K562 (cell line): ENCODE data around the gene ZNF83.

Experiments
- EZH2 ChIP-seq: IDR thresholded peaks from 2 replicates; pipeline ENCODE4 v1.6.1; 2012; ENCODE audit warnings: low read depth, mild to moderate bottlenecking, inconsistent platforms, low read length, borderline replicate concordance
- JUND ChIP-seq, 2 experiments: IDR thresholded peaks; 2 replicates in 1 of 2; 3 replicates in 1 of 2; pipeline ENCODE4 v1.6.1; 2011; ENCODE audit warnings: borderline replicate concordance in 2 of 2, low read depth in 2 of 2, low read length in 2 of 2, improper control_type of control experiment in 1 of 2, missing biosample characterization in 1 of 2, missing genetic modification characterization in 1 of 2, missing genetic modification reagents in 1 of 2
- L3MBTL2 ChIP-seq: fragments of 450-650 bp; IDR thresholded peaks from 2 replicates; pipeline ENCODE4 v1.6.1; 2016; ENCODE audit warnings: mild to moderate bottlenecking, moderate library complexity
- MYNN ChIP-seq, 2 experiments: sonication (generic); formaldehyde crosslinking in 1 of 2; IDR thresholded peaks; 2 replicates each; pipeline versions ENCODE4 v1.5.0 to v1.6.1; 2016 to 2020; ENCODE audit warnings: antibody characterized with exemption in 1 of 2, missing genetic modification reagents in 1 of 2
- NCOA1 ChIP-seq: fragments of 450-650 bp; IDR thresholded peaks from 2 replicates; pipeline ENCODE4 v1.6.1; 2016; ENCODE audit warnings: low read depth
- SREBF2 ChIP-seq: sonication (generic); formaldehyde crosslinking; IDR thresholded peaks from 2 replicates; pipeline ENCODE4 v1.4.0; 2020; ENCODE audit warnings: mild to moderate bottlenecking, missing genetic modification reagents
- YY1 ChIP-seq, 3 experiments: IDR thresholded peaks; 2 replicates each; pipeline ENCODE4 v1.6.1; 2011; ENCODE audit warnings: low read length in 2 of 3, mild to moderate bottlenecking in 2 of 3, moderate library complexity in 2 of 3, borderline replicate concordance in 1 of 3, control low read depth in 1 of 3, low read depth in 1 of 3; ENCODE audit not compliant: insufficient read depth in 3 of 3, insufficient replicate concordance in 2 of 3, control insufficient read depth in 1 of 3, insufficient read length in 1 of 3; ENCODE audit errors: extremely low read depth in 1 of 3
- TF ChIP-seq, protein P1 (sequence below): sonication (generic); formaldehyde crosslinking; IDR thresholded peaks from 2 replicates; pipeline ENCODE4 v1.5.0; 2020; ENCODE audit warnings: missing genetic modification reagents
- TF ChIP-seq, protein P2 (sequence below): fragments of 450-650 bp; IDR thresholded peaks from 2 replicates; pipeline ENCODE4 v1.6.1; 2017; ENCODE audit warnings: antibody characterized with exemption, mild to moderate bottlenecking
- TF ChIP-seq, protein P3 (sequence below): sonication (generic); formaldehyde crosslinking; IDR thresholded peaks from 2 replicates; pipeline ENCODE4 v1.8.1; 2023; ENCODE audit warnings: mild to moderate bottlenecking, missing genetic modification reagents
- TF ChIP-seq, protein P4 (sequence below): IDR thresholded peaks from 3 replicates; pipeline ENCODE4 v1.6.1; 2011; ENCODE audit warnings: borderline replicate concordance, mild to moderate bottlenecking; ENCODE audit not compliant: insufficient read length, insufficient read depth
- TF ChIP-seq, protein P5 (sequence below): fragments of 450-650 bp; IDR thresholded peaks from 2 replicates; pipeline ENCODE4 v1.6.1; 2016; ENCODE audit warnings: low read depth

DNA sequence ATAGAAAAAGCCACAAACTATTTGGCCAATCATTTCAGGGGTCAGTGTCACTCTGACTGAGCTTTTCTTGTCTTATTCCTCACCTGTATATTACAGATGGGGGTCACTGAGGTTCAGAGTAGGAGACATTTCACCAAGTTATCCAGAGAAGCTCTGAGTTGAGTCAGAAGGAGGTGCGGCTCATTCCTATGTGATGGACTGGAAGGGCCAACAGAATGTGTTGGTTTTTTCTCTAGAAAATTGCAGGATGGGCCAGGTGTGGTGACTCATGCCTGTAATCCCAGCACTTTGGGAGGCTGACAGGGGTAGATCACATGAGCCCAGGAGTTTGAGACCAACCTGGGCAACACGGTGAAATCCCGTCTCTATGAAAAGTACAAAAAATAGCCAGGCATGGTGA, 24.5 kb upstream of the ZNF83 start:
- TF ChIP-seq JUND (IDR thresholded peaks at IDR 0.05; ENCODE audit: borderline replicate concordance, low read depth, low read length) (no peak), JUND (tag; IDR thresholded peaks at IDR 0.05; ENCODE audit: borderline replicate concordance, low read depth, low read length) (no peak), MYNN (IDR thresholded peaks at IDR 0.05) (no peak), MYNN (CRISPR knock-in tag; IDR thresholded peaks at IDR 0.05) (no peak), YY1 (IDR thresholded peaks at IDR 0.05; ENCODE audit: borderline replicate concordance in 1 of 3, control insufficient read depth in 1 of 3, extremely low read depth in 1 of 3, insufficient read depth in 3 of 3, insufficient read length in 1 of 3, insufficient replicate concordance in 2 of 3, low read depth in 1 of 3, low read length in 2 of 3) (no peak), L3MBTL2 (no peak), EZH2 (no peak), NCOA1 (no peak), SREBF2 (CRISPR knock-in tag) (no peak)
- TF ChIP-seq, protein P1, sequence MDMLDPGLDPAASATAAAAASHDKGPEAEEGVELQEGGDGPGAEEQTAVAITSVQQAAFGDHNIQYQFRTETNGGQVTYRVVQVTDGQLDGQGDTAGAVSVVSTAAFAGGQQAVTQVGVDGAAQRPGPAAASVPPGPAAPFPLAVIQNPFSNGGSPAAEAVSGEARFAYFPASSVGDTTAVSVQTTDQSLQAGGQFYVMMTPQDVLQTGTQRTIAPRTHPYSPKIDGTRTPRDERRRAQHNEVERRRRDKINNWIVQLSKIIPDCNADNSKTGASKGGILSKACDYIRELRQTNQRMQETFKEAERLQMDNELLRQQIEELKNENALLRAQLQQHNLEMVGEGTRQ (CRISPR knock-in tag): no peak
- TF ChIP-seq, protein P2, sequence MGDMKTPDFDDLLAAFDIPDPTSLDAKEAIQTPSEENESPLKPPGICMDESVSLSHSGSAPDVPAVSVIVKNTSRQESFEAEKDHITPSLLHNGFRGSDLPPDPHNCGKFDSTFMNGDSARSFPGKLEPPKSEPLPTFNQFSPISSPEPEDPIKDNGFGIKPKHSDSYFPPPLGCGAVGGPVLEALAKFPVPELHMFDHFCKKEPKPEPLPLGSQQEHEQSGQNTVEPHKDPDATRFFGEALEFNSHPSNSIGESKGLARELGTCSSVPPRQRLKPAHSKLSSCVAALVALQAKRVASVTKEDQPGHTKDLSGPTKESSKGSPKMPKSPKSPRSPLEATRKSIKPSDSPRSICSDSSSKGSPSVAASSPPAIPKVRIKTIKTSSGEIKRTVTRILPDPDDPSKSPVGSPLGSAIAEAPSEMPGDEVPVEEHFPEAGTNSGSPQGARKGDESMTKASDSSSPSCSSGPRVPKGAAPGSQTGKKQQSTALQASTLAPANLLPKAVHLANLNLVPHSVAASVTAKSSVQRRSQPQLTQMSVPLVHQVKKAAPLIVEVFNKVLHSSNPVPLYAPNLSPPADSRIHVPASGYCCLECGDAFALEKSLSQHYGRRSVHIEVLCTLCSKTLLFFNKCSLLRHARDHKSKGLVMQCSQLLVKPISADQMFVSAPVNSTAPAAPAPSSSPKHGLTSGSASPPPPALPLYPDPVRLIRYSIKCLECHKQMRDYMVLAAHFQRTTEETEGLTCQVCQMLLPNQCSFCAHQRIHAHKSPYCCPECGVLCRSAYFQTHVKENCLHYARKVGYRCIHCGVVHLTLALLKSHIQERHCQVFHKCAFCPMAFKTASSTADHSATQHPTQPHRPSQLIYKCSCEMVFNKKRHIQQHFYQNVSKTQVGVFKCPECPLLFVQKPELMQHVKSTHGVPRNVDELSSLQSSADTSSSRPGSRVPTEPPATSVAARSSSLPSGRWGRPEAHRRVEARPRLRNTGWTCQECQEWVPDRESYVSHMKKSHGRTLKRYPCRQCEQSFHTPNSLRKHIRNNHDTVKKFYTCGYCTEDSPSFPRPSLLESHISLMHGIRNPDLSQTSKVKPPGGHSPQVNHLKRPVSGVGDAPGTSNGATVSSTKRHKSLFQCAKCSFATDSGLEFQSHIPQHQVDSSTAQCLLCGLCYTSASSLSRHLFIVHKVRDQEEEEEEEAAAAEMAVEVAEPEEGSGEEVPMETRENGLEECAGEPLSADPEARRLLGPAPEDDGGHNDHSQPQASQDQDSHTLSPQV: no peak
- TF ChIP-seq, protein P3, sequence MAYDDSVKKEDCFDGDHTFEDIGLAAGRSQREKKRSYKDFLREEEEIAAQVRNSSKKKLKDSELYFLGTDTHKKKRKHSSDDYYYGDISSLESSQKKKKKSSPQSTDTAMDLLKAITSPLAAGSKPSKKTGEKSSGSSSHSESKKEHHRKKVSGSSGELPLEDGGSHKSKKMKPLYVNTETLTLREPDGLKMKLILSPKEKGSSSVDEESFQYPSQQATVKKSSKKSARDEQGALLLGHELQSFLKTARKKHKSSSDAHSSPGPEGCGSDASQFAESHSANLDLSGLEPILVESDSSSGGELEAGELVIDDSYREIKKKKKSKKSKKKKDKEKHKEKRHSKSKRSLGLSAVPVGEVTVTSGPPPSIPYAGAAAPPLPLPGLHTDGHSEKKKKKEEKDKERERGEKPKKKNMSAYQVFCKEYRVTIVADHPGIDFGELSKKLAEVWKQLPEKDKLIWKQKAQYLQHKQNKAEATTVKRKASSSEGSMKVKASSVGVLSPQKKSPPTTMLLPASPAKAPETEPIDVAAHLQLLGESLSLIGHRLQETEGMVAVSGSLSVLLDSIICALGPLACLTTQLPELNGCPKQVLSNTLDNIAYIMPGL (CRISPR knock-in tag): no peak
- TF ChIP-seq, protein P4, sequence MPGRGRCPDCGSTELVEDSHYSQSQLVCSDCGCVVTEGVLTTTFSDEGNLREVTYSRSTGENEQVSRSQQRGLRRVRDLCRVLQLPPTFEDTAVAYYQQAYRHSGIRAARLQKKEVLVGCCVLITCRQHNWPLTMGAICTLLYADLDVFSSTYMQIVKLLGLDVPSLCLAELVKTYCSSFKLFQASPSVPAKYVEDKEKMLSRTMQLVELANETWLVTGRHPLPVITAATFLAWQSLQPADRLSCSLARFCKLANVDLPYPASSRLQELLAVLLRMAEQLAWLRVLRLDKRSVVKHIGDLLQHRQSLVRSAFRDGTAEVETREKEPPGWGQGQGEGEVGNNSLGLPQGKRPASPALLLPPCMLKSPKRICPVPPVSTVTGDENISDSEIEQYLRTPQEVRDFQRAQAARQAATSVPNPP: no peak
- TF ChIP-seq, protein P5, sequence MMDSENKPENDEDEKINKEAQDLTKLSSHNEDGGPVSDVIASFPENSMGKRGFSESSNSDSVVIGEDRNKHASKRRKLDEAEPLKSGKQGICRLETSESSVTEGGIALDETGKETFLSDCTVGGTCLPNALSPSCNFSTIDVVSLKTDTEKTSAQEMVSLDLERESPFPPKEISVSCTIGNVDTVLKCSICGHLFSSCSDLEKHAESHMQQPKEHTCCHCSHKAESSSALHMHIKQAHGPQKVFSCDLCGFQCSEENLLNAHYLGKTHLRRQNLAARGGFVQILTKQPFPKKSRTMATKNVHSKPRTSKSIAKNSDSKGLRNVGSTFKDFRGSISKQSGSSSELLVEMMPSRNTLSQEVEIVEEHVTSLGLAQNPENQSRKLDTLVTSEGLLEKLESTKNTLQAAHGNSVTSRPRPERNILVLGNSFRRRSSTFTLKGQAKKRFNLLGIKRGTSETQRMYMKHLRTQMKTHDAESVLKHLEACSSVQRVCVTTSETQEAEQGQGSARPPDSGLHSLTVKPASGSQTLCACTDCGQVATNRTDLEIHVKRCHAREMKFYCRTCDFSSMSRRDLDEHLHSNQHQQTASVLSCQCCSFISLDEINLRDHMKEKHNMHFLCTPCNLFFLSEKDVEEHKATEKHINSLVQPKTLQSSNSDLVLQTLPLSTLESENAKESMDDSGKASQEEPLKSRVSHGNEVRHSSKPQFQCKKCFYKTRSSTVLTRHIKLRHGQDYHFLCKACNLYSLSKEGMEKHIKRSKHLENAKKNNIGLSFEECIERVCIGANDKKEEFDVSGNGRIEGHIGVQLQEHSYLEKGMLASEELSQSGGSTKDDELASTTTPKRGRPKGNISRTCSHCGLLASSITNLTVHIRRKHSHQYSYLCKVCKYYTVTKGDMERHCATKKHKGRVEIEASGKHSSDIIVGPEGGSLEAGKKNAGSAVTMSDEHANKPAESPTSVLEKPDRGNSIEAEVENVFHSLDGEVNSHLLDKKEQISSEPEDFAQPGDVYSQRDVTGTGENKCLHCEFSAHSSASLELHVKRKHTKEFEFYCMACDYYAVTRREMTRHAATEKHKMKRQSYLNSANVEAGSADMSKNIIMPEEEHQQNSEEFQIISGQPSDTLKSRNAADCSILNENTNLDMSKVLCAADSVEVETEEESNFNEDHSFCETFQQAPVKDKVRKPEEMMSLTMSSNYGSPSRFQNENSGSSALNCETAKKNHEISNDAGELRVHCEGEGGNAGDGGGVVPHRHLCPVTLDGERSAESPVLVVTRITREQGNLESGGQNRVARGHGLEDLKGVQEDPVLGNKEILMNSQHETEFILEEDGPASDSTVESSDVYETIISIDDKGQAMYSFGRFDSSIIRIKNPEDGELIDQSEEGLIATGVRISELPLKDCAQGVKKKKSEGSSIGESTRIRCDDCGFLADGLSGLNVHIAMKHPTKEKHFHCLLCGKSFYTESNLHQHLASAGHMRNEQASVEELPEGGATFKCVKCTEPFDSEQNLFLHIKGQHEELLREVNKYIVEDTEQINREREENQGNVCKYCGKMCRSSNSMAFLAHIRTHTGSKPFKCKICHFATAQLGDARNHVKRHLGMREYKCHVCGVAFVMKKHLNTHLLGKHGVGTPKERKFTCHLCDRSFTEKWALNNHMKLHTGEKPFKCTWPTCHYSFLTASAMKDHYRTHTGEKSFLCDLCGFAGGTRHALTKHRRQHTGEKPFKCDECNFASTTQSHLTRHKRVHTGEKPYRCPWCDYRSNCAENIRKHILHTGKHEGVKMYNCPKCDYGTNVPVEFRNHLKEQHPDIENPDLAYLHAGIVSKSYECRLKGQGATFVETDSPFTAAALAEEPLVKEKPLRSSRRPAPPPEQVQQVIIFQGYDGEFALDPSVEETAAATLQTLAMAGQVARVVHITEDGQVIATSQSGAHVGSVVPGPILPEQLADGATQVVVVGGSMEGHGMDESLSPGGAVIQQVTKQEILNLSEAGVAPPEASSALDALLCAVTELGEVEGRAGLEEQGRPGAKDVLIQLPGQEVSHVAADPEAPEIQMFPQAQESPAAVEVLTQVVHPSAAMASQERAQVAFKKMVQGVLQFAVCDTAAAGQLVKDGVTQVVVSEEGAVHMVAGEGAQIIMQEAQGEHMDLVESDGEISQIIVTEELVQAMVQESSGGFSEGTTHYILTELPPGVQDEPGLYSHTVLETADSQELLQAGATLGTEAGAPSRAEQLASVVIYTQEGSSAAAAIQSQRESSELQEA: no peak
